ELF-1 (cell line): ENCODE results near the gene KRT13.

ENCODE experiments used
- DNase-seq: peaks from one replicate; pipeline ENCODE4 v3.0.0-alpha.2; 2016; ENCODE audit warnings: low read depth, low spot score

KRT13 gene

DNA sequence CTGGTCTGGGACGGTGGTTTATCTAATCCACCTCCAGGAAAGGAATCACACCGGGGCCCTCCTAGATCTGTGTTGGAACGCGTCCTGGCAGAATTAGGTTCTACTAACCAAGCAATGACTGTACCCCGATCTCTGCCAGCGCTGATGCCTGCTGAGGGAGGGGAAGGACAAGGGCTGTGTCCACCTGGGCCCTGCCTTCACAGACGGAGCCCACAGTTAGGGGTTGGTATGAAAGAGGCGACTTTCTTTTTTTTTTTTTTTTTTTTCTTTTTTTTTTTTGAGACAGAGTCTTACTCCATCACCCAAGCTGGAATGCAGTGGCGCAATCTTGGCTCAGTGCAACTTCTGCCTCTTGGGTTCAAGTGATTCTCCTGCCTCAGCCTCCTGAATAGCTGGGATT, 32.6 kb upstream of the KRT13 start:
- DNase-seq = no peak

DNA sequence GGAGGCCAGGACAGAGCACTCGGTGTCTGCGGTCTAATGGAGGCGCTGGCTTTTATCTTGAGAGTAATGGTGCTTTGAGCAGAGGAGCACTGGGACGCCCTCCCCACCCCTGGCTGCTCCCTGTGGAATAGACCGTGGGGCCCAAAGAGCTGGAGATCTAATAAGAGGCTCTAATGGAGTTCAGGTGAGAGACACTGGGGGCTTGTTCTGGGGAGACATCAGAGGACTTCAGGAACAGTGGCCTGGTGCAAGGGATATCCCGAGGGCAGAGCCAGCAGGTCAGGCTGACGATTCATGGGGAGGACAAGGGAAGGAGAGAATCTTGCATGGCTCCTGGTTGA, 32.2 kb upstream of the KRT13 start:
- no peak for DNase-seq

DNA sequence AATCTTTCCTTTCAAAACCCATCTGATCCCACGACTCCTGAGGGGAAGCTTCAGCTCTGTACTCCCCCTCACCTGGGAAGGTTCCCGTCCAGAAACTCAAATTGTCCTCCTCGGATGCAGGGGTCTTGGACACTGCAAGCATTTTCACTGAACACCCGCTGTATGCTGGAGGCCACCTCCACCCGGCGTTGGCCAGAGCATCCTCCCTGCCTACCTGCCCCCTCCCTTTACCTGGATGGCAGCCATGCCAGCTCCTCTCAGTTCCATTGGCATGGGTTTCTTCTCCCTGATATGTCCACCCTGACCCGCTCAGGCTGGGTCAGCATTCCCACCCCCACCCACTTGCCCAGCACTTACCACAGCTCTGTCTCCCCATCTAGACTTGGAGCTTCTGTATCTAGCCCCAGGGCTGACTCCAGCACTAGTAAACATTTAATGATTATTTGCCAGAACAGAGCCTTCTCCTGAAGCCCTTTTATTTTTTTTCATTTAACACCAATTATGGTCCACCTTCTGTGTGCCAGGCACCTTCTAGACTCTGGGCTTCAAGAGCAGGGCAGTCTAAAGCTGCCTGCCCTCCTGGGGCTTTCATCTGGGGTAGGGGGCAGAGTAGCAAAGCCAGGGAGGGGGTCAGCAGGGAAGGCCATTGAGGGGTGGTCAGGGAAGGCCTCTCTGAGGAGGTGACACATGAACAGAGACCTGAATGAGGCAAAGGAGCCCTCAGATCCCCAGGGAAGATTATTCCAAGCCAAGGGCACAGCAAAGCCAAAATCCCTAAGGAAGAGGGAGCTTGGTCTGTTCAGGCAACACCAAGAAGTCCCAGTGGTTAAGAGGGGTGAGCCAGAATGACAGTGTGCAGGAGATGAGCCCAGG, 31.6 kb upstream of the KRT13 start:
- no peak for DNase-seq

DNA sequence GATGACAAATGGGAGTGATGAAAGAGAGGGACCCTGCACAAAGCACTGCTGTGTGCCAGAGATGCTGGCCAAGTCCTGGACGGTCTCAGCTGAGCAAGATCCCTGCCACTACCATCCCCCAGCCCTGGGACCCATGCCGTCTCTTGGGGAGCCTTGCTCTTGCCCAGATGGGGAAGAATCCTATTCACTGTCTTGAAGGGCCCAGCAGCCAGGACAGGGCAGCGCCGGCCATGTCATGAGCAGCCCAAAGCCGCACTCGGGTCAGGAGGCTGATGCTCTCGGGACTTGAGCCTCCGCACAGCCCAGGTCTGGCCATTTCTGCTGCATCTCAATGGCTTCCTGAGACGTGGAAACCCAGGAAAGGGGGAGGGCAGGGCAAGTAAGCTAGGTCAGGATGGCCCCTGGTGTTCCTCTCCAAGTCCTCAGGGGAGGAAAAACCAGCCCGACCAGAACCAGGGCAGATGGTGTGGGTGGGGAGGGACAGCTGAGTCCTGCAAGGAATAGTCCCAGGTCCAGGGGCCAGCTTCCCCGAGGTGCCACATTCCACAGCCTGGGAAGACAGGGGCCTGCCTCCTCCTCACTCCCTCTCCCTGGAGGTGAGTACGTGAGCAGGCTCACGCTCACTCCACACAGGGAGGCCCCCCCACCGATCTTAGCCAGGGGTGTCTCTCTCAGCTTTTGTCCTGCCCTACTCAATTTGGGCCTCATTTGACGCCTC, 30.5 kb upstream of the KRT13 start:
- peak; percentile 95 for DNase-seq

DNA sequence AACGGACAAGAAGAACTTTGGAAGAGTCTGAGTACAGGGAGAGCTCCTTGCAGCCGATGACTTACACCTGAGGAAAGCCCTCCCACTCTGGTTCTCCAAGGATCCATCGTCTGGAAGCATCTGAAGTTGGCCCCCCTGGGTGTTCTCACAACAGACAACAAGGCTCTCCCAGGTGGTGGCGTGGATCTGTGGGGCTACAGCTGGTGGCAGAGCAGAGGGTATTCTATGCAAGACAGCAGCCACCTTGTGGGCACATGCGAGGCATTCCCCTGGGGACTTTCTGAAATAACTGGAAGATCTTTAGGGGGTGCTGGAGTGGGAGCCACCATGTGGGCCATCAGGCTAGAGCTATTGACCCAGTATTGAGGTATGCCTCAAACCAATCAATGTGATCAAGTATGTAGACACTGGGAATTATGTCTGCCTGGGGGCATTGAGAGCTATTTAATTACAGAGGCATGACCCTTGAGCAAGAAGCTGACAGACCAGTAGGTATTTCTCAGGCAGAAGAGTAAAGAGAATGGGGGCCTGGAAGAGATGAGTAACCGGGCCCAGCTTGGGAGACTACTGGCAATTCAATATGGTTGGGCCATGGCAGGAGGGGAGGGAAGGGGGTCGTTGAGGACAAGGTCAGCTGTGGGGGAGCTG, 29.6 kb upstream of the KRT13 start:
- no peak for DNase-seq

DNA sequence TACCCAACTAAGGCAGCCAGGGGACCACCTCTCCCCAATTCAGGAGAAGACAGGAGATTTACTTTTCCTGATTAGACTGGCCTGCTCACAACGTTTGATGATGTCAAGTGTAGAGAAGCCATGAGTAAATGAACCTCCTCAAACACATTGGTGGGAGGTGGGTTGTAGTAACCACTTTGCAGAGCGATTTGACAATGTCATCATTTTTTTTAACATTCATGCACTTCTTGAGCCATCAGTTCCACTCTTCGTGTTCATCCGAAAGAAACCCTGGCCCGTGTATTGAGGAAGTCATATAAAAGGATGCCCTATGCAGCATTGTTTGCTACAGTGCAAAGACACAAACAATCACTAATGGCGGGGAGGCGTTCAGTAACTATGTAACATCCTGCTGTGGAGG, 28.2 kb upstream of the KRT13 start:
- no peak for DNase-seq

DNA sequence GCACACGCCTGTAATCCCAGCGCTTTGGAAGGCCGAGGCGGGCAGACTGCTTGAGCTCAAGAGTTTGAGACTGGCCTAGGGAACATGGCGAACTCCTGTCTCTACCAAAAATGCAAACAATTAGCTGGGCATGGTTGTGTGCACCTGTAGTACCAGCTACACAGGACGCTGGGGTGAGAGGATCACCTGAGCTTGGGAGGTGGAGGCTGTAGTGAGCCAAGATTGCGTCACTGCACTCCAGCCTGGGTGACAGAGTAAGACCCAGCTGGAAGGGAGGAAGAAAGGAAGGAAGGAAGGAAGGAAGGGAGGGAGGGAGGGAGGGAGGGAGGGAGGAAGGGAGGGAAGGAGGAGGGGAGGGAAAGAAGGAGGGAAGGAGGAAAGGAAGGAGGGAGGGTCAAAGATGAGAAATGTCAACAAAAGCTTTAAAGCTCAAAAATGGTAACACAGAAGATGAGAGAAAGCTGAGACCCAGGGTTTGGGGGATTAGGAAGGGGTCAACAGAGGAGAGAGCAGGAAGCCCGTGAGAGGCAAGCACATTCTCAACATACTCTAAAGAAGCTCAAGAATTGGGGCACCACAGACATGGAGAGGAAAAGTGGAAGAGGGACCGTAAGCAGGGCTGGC, 27.6 kb upstream of the KRT13 start:
- no peak for DNase-seq

DNA sequence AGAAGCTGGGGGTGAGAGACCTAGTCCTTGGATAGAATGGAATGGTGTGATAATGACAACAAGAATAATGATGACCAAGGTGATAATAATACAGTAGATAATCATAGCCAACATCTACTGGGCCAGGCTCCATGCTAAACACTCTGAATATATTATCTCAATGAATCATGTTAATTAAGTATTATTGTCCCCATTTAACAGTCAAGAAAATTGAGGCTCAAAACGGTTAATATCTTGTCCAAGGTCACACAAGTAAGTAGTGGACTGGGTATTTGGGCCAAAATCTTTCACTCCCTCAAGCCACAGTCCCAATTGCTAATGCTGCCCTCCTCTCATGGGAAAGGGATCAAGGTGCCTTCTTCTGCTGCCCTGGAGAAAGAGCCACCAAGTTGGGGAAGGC, 26.6 kb upstream of the KRT13 start:
- DNase-seq = no peak

DNA sequence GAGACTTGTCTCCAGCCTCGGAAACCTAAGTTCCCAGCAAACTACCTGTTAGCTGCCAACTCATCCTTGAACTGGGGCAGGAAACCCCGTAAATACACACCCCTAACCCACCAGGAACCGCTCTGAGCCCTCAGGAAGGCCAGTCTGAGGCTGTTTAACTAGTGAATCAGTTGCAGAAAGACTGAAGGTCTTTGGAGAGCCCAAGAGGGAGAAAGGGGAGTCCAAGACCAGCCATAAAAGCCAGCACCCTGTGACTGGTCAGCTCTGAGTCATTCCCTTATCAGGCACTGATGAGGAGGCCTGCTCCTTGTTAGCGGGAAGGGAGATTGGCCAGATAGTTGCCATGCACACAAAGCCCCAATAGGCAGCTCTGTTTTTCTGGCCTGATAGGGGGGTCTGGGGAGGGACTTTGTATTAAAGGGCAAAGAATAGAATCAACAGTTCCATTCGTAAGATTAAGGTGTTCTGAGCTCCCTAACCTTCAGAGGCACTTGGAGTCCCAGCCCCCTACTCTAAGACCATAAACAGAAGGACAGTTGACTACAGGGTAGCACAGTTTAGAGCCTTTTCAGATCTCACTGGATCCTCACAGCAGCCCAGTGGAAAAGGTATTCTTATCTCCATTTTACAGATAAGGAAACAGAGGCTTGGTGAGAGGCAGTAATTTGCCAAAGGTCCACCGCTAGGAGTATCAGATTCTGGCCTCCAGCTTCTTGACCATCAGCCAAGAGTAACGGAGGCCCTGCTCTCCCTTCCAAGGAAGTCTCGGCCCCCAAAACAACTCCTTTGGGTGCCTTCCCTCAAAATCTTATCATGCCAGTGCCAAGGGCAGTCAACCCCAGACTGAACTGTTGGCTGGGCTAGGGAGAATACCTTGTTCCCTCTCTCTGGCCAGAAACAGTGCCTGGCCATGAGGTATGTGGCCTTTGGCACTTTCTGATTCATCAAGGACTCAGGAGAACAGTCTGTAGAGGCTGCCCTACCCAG, 24.9 kb upstream of the KRT13 start:
- DNase-seq = peak; percentile 93

DNA sequence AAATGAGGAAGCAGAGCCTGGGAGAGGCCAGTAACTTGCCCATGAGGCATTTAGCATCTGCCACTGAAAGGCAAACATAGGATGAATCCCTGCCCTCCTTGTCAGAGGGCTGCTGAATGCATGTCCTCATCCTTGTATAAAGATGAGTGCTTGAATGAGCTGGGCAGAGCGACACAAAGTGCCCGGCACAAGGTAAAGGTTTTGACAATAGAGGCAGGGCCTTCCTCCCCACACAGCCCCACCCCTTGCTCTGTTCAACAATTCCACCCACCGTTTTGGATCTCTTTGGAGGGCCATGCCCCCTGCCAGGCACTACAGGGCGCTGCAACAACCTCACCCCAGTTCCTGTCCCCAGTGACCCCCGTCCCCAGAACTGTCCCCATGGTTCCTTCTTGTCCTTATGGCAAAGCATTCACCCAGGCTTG, 24.1 kb upstream of the KRT13 start:
- no peak for DNase-seq

DNA sequence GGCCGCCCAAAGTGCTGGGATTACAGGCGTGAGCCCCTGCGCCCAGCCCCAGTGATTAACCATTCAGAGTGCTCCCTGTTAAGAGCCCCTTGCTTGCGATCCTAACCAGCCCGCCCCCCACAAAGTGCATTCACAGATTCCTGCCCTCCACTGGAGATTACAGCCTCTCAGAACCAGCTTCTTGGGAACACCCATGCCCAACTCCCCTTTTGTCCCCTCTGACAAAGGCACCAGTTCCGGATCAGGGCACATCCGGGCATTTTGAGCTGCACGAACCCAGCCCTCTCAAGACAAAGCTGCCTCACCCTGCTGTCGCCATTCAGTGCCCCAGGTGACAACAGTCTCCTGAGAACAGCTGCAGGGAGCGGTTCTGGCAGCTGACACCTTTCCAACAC, 23.5 kb upstream of the KRT13 start:
- DNase-seq = peak; percentile 68

DNA sequence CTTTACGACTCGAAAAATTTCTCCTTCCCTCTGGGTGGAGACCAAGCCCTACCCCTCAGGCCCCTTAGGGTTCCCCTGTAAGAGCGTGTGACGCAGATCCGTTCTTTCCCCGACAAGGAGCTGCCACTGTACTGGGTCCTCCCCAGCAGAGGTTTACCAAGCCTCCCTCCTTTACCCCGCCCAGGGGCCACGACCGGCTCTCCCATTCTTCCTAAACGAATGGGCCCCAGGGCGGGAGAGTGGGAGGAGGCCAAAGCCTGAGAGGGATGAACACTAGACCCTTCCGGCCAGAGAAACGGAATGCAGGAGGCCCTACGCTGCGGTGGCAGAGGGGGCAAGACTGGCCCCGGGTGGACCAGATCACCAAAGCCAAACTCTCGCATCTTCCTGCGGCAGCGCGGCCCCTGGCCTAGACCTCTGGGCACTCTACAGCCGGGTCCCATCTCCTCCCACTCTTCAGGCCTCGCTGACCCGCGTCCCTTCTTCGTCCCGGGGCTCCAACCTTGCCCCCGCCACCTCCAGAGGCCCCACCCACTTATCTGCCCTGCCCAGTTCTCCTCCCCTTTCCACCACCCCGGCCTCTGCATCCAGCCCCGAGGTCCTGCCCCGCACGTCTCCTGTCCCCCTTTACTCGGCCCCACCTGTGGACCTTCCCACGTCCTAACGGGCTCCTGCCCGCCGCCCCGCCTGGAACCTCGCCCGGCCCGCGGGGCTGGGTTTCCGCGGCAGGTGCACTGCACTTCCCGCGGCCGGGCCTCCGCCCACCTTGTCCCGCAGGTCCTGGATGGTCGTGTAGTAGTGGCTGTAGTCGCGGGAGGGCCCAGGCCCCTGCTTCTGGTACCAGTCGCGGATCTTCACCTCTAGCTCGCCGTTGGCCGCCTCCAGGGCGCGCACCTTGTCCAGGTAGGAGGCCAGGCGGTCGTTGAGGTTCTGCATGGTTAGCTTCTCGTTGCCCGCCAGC, 21.9 kb upstream of the KRT13 start:
- DNase-seq = no peak

DNA sequence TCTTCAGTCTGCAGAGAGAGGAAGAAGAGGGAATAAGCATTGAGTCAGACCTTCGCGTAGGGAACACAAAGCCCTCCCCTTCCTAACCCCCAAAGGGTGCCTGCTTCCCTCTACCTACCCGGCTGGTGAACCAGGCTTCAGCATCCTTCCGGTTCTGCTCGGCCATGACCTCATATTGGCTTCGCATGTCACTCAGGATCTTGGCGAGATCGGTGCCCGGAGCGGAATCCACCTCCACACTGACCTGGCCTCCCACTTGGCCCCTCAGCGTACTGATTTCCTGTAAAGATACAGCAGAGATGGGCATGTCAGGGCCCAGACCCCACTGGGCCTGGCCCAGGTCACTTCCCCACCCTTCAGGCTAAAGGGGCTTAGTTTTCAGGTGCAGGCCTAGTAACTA, 18.8 kb upstream of the KRT13 start:
- DNase-seq = no peak

DNA sequence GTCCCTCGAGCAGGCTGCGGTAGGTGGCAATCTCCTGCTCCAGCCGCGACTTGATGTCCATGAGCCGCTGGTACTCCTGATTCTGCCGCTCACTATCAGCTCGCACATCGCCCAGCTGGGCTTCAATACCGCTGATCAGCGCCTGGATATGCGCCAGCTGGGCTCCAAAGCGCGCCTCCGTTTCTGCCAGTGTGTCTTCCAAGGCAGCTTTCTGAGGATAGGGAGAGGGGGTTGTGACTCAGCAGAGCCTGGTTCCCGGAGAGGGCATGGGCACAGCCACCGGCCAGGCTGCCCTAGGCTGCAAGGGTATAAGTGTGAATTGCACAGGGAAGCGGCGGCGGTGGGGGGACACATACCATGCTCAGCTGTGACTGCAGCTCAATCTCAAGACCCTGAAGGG, 18.4 kb upstream of the KRT13 start:
- no peak for DNase-seq

DNA sequence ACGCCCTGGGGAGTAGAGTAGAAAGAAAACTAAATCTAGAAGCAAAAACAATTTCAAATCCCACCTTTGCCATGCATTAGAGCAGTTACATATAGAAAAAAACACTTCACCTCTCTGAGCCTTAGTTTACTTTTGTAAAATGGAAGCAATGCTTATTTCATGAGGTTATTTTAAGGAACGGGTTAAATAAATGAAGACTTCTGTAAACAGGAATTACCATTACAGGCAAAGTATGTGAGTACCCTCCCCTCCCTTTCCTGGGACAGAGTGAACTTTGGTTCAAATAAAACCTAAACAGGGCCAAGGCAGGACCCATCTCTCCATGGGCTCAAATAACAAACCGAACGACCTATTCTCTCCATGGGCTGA, 17.8 kb upstream of the KRT13 start:
- DNase-seq = no peak

DNA sequence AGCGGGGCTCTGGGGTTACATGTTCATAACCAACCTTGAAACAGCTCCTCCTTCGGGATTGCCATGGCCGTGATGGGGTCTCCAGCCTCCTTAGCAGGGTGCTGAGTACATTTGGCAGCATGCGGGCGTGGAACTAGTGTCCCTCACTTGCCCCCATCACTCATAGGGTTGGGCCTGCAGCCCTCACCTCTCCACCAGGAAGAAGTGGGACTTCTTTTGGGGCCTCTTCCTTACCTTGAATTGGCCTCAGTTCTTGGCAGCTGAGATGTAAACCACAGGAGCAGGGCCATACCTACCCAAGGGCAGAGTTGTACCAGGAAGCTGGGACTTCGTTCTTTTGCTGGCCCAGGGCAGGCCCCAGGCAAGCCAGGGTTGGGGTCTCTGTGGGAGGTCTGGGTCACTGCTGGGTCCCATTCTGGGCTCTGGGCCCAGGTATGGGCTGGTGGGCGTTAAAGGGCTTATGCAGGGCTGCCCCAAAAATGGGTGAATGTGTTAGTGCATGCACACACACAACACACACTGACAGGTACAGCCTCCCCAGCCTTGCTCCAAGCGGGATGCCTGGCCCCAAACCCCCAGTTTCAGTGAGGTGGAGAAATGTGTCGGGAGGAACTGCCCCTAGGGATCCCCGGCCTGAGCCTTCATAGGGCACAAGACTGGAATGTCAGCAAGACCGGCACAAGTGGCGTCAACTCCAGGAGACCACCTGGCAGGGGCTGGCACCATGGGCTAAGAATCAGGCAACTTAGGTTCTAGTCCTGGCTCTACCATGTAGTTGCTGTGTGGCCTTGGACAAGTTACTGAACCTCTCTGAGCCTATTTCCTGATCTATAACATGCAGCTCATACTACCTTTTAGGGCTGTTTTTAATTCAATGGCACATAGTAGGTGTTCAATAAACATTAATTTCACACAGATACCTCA, 17.2 kb upstream of the KRT13 start:
- DNase-seq = peak; percentile 63

DNA sequence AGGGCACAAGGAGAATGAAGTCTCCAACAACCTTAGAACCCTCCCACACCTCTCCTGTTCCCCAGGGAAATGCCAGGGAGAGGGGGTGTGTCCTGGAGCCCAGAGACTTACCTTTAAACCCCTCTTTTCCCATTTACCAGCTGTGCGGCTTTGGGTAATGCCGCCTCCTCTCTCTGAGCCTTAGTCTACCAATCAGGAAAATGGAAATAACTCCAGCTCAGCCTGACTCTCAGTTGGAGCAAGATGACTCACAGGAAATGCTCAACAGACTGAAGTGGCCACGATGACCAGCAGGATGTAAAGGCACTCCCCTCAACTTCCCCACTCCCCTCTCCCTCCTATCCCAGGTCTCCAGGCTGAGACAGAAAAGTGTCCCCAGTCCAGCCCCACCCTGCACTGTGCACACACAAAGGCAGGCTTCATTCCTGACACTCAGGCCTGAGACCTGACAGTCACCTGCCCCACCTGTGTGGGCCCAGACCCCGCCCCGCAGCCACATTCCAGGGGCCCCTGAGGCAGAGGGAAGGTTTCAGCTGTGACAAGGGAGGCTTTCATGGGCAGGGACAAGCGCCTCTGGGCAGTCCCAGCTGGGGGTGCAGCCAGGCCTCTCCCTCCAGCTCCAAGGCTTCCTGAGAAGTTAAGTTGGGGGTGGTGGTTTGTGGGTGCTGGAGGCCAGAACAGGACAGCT, 16.3 kb upstream of the KRT13 start:
- peak; percentile 86 for DNase-seq

DNA sequence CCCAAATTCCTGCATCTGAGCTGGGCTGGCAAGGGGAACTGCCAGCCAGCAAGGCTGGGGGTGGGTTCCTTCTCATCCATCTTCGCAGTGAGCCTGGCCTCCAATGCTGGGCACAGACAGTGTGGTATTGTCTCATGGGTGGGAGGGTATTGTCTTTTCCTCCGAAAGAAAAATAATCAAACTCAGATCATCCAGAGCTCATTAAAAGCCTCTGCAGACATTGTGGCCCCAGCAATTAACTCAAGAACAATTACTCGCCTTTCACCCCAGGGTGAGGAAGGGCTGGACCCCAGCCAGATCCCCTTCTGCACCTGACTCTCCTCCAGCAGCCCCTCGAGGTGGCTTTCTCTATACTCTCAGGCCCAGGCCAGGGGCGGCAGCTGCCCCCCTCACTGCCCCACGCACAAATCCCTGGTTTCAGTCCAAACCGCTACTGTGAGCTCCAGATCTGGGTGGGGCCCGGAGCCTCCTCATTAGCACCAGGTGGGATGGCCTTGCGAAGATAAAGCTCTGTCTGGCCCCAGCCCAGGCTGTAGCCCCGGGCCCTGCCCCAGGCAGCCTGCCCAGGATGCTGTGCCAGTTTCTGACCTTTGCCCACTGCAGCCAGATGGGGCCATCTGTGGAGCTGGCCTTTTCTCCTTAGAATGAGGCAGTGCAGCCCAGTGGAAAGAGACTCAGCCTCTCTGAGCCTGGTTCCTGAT, 15.6 kb upstream of the KRT13 start:
- no peak for DNase-seq
